ENCODE results near the gene BTNL9. TPM values are rescaled to one million over a fixed set of nuclear protein-coding genes. Genes with fewer than 3 reads are reported as not detected.

The BTNL9 gene
- total RNA-seq, result 0.19 and 0.27 TPM in 2 replicates

DNA sequence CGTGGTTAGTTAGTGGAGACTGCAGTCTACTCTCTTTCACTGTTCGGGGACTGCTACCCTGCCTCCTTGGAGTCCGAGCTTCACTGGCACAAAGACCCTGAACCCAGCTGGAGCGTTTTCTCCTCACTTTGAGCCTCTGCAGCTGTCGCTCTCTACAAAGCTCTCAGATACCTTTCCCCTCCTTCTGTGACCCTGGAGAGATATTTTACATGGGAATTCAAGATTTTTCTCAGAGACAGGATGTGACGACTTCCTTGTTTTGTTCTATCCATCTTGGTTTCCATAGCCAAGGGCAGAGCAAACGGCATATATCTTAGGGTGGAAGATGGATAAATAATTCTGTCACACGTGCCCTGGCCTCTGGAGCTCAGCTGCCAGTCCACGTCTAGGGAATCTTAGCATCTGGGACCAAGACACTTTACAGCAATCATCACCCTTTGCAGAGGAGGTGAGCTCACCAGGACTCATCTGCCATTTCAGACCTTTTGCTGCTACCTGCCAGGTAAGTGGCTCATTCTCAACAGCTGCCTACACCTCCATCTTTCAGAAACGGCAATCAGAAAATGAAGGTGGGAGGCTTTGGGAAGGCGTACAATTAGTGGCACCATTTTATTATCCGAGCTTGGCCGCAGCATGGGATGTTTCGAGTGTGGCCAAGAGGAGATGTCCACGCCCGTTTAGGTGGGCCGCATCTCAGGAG, at the start of gene BTNL9:
BTNL9 (plus strand) TSS at position 336 of the 700 bp plus-strand sequence. CDS start 5,224 bp downstream, outside the sequence.

Other genes starting within 250 kb of the BTNL9 start
- 67.2 and 87.7 TPM in 2 replicates for gene MGAT1, start 237.5 kb upstream of the BTNL9 start, total RNA-seq
- gene ZFP62, start 179.0 kb upstream of the BTNL9 start, total RNA-seq, result 19.1 and 19.8 TPM in 2 replicates
- not detected in 2 replicates for gene BTNL8, start 141.1 kb upstream of the BTNL9 start, total RNA-seq
- not detected in 2 replicates for gene BTNL3, start 51.4 kb upstream of the BTNL9 start, total RNA-seq
- gene OR2V1, start 90.9 kb downstream of the BTNL9 start, total RNA-seq, result not detected in 2 replicates
- gene OR2V2, start 107.3 kb downstream of the BTNL9 start, total RNA-seq, result not detected in 2 replicates
- 10.6 and 12.8 TPM in 2 replicates for gene TRIM7, start 164.9 kb downstream of the BTNL9 start, total RNA-seq
- gene TRIM41, start 183.0 kb downstream of the BTNL9 start, total RNA-seq, result 12.1 and 13.5 TPM in 2 replicates
- 6,583 and 6,933 TPM in 2 replicates for gene RACK1, start 203.6 kb downstream of the BTNL9 start, total RNA-seq
- 4.3 and 9.1 TPM in 2 replicates for gene TRIM52, start 220.9 kb downstream of the BTNL9 start, total RNA-seq

Data from endothelial cell of coronary artery (primary cell).